Natural killer cell (primary cell): ENCODE data around the gene CRACR2A. TPM values are rescaled to one million over a fixed set of nuclear protein-coding genes. Genes with fewer than 3 reads are reported as not detected.

Source experiments
- ATAC-seq, 3 donors: fragments of 150-1000 bp in 2 of 3; fragments of 200-7000 bp in 1 of 3; cut with Tn5 transposase; 1 replicate in 1 of 3; 2 replicates in 2 of 3; pipeline ENCODE4 v1.10.0; 2021; ENCODE audit warnings: mild to moderate bottlenecking in 2 of 3, moderate library complexity in 2 of 3
- DNase-seq, 2 donors: peaks; one replicate each; pipeline versions ENCODE4 v3.0.0 to v3.0.0-alpha.2; 2013 to 2021; ENCODE audit warnings: mixed read lengths in 1 of 2
- H3K27ac ChIP-seq: one replicate; pipeline ENCODE4 v1.5.1; 2013; ENCODE audit warnings: mild to moderate bottlenecking, low read length
- H3K27me3 ChIP-seq: one replicate; pipeline ENCODE4 v1.6.1; 2013; ENCODE audit warnings: low read length; ENCODE audit not compliant: control insufficient read depth, insufficient read depth
- H3K36me3 ChIP-seq: one replicate; pipeline ENCODE4 v1.6.1; 2013; ENCODE audit warnings: low read length; ENCODE audit not compliant: control insufficient read depth, insufficient read depth
- H3K4me1 ChIP-seq: one replicate; pipeline ENCODE4 v1.6.1; 2013; ENCODE audit warnings: low read length; ENCODE audit not compliant: control insufficient read depth, insufficient read depth
- H3K4me3 ChIP-seq: one replicate; pipeline ENCODE4 v1.5.1; 2013; ENCODE audit warnings: low read length
- H3K9me3 ChIP-seq: one replicate; pipeline ENCODE4 v1.6.1; 2013; ENCODE audit warnings: low read length; ENCODE audit not compliant: control insufficient read depth, insufficient read depth
- H3K27ac Mint-ChIP-seq, 2 donors: one replicate each; pipeline ENCODE4 v1.8.0; 2022; ENCODE audit warnings: mild to moderate bottlenecking in 2 of 2, mixed read lengths in 2 of 2, moderate library complexity in 1 of 2
- H3K27me3 Mint-ChIP-seq, 2 donors: one replicate each; pipeline ENCODE4 v1.8.0; 2022; ENCODE audit warnings: low read depth in 2 of 2, mixed read lengths in 2 of 2
- H3K36me3 Mint-ChIP-seq: one replicate; pipeline ENCODE4 v1.8.0; 2022; ENCODE audit warnings: mixed read lengths
- H3K4me1 Mint-ChIP-seq, 2 donors: one replicate each; pipeline ENCODE4 v1.8.0; 2022; ENCODE audit warnings: mixed read lengths in 2 of 2
- H3K4me3 Mint-ChIP-seq: one replicate; pipeline ENCODE4 v1.8.0; 2022; ENCODE audit warnings: mild to moderate bottlenecking, moderate library complexity, mixed read lengths
- H3K9me3 Mint-ChIP-seq, 2 donors: one replicate each; pipeline ENCODE4 v1.8.0; 2022; ENCODE audit warnings: mixed read lengths in 2 of 2
- CTCF ChIP-seq: fragments of 200-600 bp; IDR thresholded peaks from one replicate; pipeline ENCODE4 v1.8.0; 2022; ENCODE audit warnings: antibody characterized with exemption
- WGBS: methylation state at CpG from one replicate; pipeline ENCODE4 v1.1.7; 2013; ENCODE audit warnings: missing lambda C conversion rate; ENCODE audit not compliant: insufficient coverage; 5-methylcytosine and 5-hydroxymethylcytosine counted together
- intact Hi-C: fragments of 100-400 bp; cut with micrococcal nuclease; formaldehyde crosslinking; loops from one replicate; pipeline ENCODE4 v1.14.2; 2022
- total RNA-seq, 4 donors: library from RNA; stranded (reverse); fragments of 120-200 nt in 1 of 4; gene quantifications; one replicate each; pipeline versions ENCODE4 v1.2.3 to v1.2.4, GENCODE V29; 2013 to 2022

CRACR2A gene
- total RNA-seq, 3 donors from 2014 or later (not counting 1 experiment from before 2014, with no cell fraction given): 59.8 to 94.4 (median 80.5) TPM

- Histone ChIP-seq H3K9me3 (no peaks in the 10 kb centered on the region), H3K36me3 (no peaks in the 10 kb centered on the region), H3K27ac (no peak overlapping the region), H3K4me1 (peaks cover 18% of the 10 kb centered on the region), H3K4me3 (no peak overlapping the region), H3K27me3 (no peaks in the 10 kb centered on the region)
- ATAC-seq (no peak), DNase-seq (no peak)
- peaks cover 22 to 28% of the 10 kb centered on the region in 2 donors for H3K4me1 Mint-ChIP-seq
- no peak for TF ChIP-seq CTCF
- no peaks in the 10 kb centered on the region for H3K27me3 Mint-ChIP-seq
- H3K36me3 Mint-ChIP-seq: no peaks in the 10 kb centered on the region
- no peak overlapping the region for H3K27ac Mint-ChIP-seq
- WGBS: 96% methylated on average over 2 of the region's 2 CpGs
- no peaks in the 10 kb centered on the region for H3K9me3 Mint-ChIP-seq
- intact Hi-C loops: loop anchor here (10.0 kb wide), 1 partner anchor 52 kb away; no protein-coding TSS in a partner anchor
- no peak overlapping the region for H3K4me3 Mint-ChIP-seq
Measured at GRCh38 chr12:3757261-3757660, 4.4 kb upstream of the CRACR2A start.

- no peaks in the 10 kb centered on the region for H3K9me3 ChIP-seq
- no peaks in the 10 kb centered on the region for H3K27me3 ChIP-seq
- Mint-ChIP-seq H3K4me1 (peaks cover 35 to 42% of the 10 kb centered on the region in 2 donors), H3K9me3 (no peaks in the 10 kb centered on the region), H3K27me3 (no peaks in the 10 kb centered on the region), H3K36me3 (no peaks in the 10 kb centered on the region), H3K27ac (no peak overlapping the region), H3K4me3 (no peak overlapping the region)
- DNase-seq (no peak), ATAC-seq (no peak)
- H3K27ac ChIP-seq: no peak overlapping the region
- H3K4me1 ChIP-seq: peaks cover 32% of the 10 kb centered on the region
- WGBS: 97% methylated on average over 3 of the region's 3 CpGs
- no peak for TF ChIP-seq CTCF
- no peak overlapping the region for H3K4me3 ChIP-seq
- intact Hi-C loops: loop anchor here (10.0 kb wide), 1 partner anchor 51 kb away; no protein-coding TSS in a partner anchor
- no peaks in the 10 kb centered on the region for H3K36me3 ChIP-seq
Measured at GRCh38 chr12:3755898-3756297, 3.0 kb upstream of the CRACR2A start.

- ATAC-seq (no peak), DNase-seq (peak in 1 of 2 donors; percentile 43)
- H3K4me1 Mint-ChIP-seq: peaks cover 54 to 58% of the 10 kb centered on the region in 2 donors
- intact Hi-C loops: loop anchor here (1.0 to 10.0 kb wide), 3 partner anchors 49 to 119 kb away; partner anchors contain the start of gene PARP11
- 36% methylated on average over 9 of the region's 9 CpGs for whole genome bisulfite sequencing
- no peaks in the 10 kb centered on the region for H3K27me3 ChIP-seq
- H3K36me3 Mint-ChIP-seq: no peaks in the 10 kb centered on the region
- H3K9me3 ChIP-seq: no peaks in the 10 kb centered on the region
- peaks cover 42% of the 10 kb centered on the region for H3K4me1 ChIP-seq
- H3K9me3 Mint-ChIP-seq: no peaks in the 10 kb centered on the region
- H3K4me3 Mint-ChIP-seq: peak overlapping the region; percentile 92
- H3K27me3 Mint-ChIP-seq: no peaks in the 10 kb centered on the region
- H3K4me3 ChIP-seq: peak overlapping the region; percentile 88
- H3K27ac ChIP-seq: peak overlapping the region; percentile 96
- peak overlapping the region; percentile 93 to 96 for H3K27ac Mint-ChIP-seq
- no peaks in the 10 kb centered on the region for H3K36me3 ChIP-seq
- TF ChIP-seq CTCF: no peak
Measured at GRCh38 chr12:3753544-3754284, 805 bp upstream of the CRACR2A start.
